ENCODE measurements around the gene RSPH3. TPM values are rescaled to one million over a fixed set of nuclear protein-coding genes. Genes with fewer than 3 reads are reported as not detected.
"Not testable (repeated sequence)": the region's sequence is repeated elsewhere in the genome, so short reads cannot be mapped to it uniquely, and the experiment has no call there.

Gene RSPH3
- total and polyA plus RNA-seq, 2 of the 13 experiments (the other 11 are each of a cell fraction or from before 2014, with no cell fraction given) = 1.3 to 3.5 TPM

GRCh38 chr6:158954753-158955152 lies 45.2 kb downstream of the RSPH3 start:
- H3K4me3 ChIP-seq (replicated peaks in 1 of 3; ENCODE audit: insufficient read depth in 1 of 3, low read depth in 2 of 3, low read length in 3 of 3) = no peak overlapping the region
- ChIA-PET CTCF (ENCODE audit: low intra/inter-chr PET ratio, low total read pairs) (no interaction called here), POLR2A (no interaction called here)
- BruUV-seq (replicated peaks) = no TSS peak
- FAIRE-seq (no peak), DNase-seq (ENCODE audit: low spot score) (no peak), ATAC-seq (no peak)
- in situ Hi-C loops (cut with HindIII; ENCODE audit: extremely low pct_ligation_motif_present, low pct_unique_long_range_greater_than_20kb) = loop anchor here (25.0 kb wide), 1 partner anchor 742 kb away; no protein-coding TSS in a partner anchor
- peaks cover 0 to 3% of the 10 kb centered on the region in 2 experiments; a peak in 1 of 5 replicates for H3K27me3 ChIP-seq (ENCODE audit: control insufficient read depth in 1 of 2, insufficient read depth in 2 of 2, low read length in 2 of 2)
- no peaks in the 10 kb centered on the region for H3K36me3 ChIP-seq (replicated peaks in 1 of 2; ENCODE audit: control insufficient read depth in 1 of 2, insufficient read depth in 2 of 2, low read length in 2 of 2)
- H4K20me1 ChIP-seq (ENCODE audit: insufficient read depth, low read length) = no peaks in the 10 kb centered on the region
- H3K79me2 ChIP-seq (ENCODE audit: insufficient read depth, low read length) = no peaks in the 10 kb centered on the region
- H2AFZ ChIP-seq (ENCODE audit: low read length) = no peak overlapping the region
- H3K9me3 ChIP-seq (ENCODE audit: low read length) = no peaks in the 10 kb centered on the region
- intact Hi-C loops (cut with micrococcal nuclease; ENCODE audit: unreplicated experiment) = no loop called here
- no peak overlapping the region for H3K4me2 ChIP-seq (ENCODE audit: low read depth, low read length)
- H3K4me1 ChIP-seq (ENCODE audit: insufficient read depth, low read length) = peaks cover 13% of the 10 kb centered on the region
- no peak for TF ChIP-seq PCBP1 (IDR thresholded peaks at IDR 0.05; ENCODE audit: borderline replicate concordance, low read depth, low read length)
- no peak for TF ChIP-seq ZNF530 (CRISPR knock-in tag; IDR thresholded peaks at IDR 0.05; ENCODE audit: low read depth)
- TF ChIP-seq PITX1 (CRISPR knock-in tag; IDR thresholded peaks at IDR 0.05) = no peak
- no peak for TF ChIP-seq RAD21 (CRISPR knock-in tag; IDR thresholded peaks at IDR 0.05)
- TF ChIP-seq SALL2 (CRISPR knock-in tag; IDR thresholded peaks at IDR 0.05) = no peak
- TF ChIP-seq CEBPB (IDR thresholded peaks at IDR 0.05; ENCODE audit: borderline replicate concordance, low read depth, low read length) = peak; percentile 54
- WGBS (ENCODE audit: low lambda C conversion rate) = 3% methylated on average over 2 of the region's 2 CpGs
- H3K9ac ChIP-seq (ENCODE audit: insufficient read depth, low read depth, low read length) = no peak overlapping the region
- H3K27ac ChIP-seq (ENCODE audit: extremely low read length, insufficient read depth, low read length) = no peak overlapping the region

- CTCF ChIA-PET (ENCODE audit: low intra/inter-chr PET ratio, low total read pairs); H3K27ac ChIP-seq (ENCODE audit: extremely low read length, insufficient read depth, low read length); ATAC-seq; FAIRE-seq; H3K27me3 ChIP-seq (ENCODE audit: control insufficient read depth in 1 of 2, insufficient read depth in 2 of 2, low read length in 2 of 2); H3K4me3 ChIP-seq (replicated peaks in 1 of 3; ENCODE audit: insufficient read depth in 1 of 3, low read depth in 2 of 3, low read length in 3 of 3); H2AFZ ChIP-seq (ENCODE audit: low read length); DNase-seq (ENCODE audit: low spot score); POLR2A ChIA-PET; H3K9me3 ChIP-seq (ENCODE audit: low read length); BruUV-seq (replicated peaks); H4K20me1 ChIP-seq (ENCODE audit: insufficient read depth, low read length); H3K9ac ChIP-seq (ENCODE audit: insufficient read depth, low read depth, low read length); intact Hi-C loops (cut with micrococcal nuclease; ENCODE audit: unreplicated experiment); H3K36me3 ChIP-seq (replicated peaks in 1 of 2; ENCODE audit: control insufficient read depth in 1 of 2, insufficient read depth in 2 of 2, low read length in 2 of 2); H3K79me2 ChIP-seq (ENCODE audit: insufficient read depth, low read length); H3K4me1 ChIP-seq (ENCODE audit: insufficient read depth, low read length); H3K4me2 ChIP-seq (ENCODE audit: low read depth, low read length): not testable (repeated sequence)
- WGBS (ENCODE audit: low lambda C conversion rate) = 47% methylated on average over 3 of the region's 3 CpGs
- in situ Hi-C loops (cut with HindIII; ENCODE audit: extremely low pct_ligation_motif_present, low pct_unique_long_range_greater_than_20kb) = loop anchor here (25.0 kb wide), 1 partner anchor 740 kb away; no protein-coding TSS in a partner anchor
These were observed 48.0 kb downstream of the RSPH3 start for GRCh38 chr6:158952011-158952410.

GRCh38 chr6:158951565-158951964 lies 48.4 kb downstream of the RSPH3 start:
- POLR2A ChIA-PET; H3K9ac ChIP-seq (ENCODE audit: insufficient read depth, low read depth, low read length); intact Hi-C loops (cut with micrococcal nuclease; ENCODE audit: unreplicated experiment); H3K36me3 ChIP-seq (replicated peaks in 1 of 2; ENCODE audit: control insufficient read depth in 1 of 2, insufficient read depth in 2 of 2, low read length in 2 of 2); H3K9me3 ChIP-seq (ENCODE audit: low read length); DNase-seq (ENCODE audit: low spot score); H2AFZ ChIP-seq (ENCODE audit: low read length); FAIRE-seq; H3K27ac ChIP-seq (ENCODE audit: extremely low read length, insufficient read depth, low read length); H3K79me2 ChIP-seq (ENCODE audit: insufficient read depth, low read length); H4K20me1 ChIP-seq (ENCODE audit: insufficient read depth, low read length); H3K4me2 ChIP-seq (ENCODE audit: low read depth, low read length); ATAC-seq; H3K27me3 ChIP-seq (ENCODE audit: control insufficient read depth in 1 of 2, insufficient read depth in 2 of 2, low read length in 2 of 2); H3K4me1 ChIP-seq (ENCODE audit: insufficient read depth, low read length); H3K4me3 ChIP-seq (replicated peaks in 1 of 3; ENCODE audit: insufficient read depth in 1 of 3, low read depth in 2 of 3, low read length in 3 of 3); CTCF ChIA-PET (ENCODE audit: low intra/inter-chr PET ratio, low total read pairs); BruUV-seq (replicated peaks): not testable (repeated sequence)
- in situ Hi-C loops (cut with HindIII; ENCODE audit: extremely low pct_ligation_motif_present, low pct_unique_long_range_greater_than_20kb) = loop anchor here (25.0 kb wide), 1 partner anchor 739 kb away; no protein-coding TSS in a partner anchor
- 24% methylated on average over 2 of the region's 2 CpGs for WGBS (ENCODE audit: low lambda C conversion rate)
